NCI-H1048 (cell line): ENCODE results near the gene SLC8A1.

Experiments
- DNase-seq: peaks from one replicate; lab custom pipeline; 2025; lab: John Stamatoyannopoulos, UW

SLC8A1 gene

DNA sequence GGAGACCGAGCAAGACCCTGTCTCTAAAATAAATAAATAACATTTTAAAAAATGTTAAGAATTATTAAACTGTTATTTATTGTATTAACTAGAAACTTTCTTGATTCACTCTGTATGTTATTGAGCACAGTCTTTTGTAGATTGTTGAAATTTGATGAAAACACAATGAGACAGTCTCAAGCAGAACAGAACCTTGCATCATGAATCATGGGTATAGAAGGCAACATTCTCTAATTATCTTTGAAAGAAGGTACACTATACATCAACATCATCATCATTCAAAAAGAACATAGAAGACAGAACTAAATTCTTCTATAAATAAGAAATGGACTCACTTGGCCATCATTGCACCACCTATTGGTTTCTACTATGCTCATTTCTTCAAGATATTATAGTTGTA is 67.7 kb downstream of the SLC8A1 start:
- DNase-seq = no peak

DNA sequence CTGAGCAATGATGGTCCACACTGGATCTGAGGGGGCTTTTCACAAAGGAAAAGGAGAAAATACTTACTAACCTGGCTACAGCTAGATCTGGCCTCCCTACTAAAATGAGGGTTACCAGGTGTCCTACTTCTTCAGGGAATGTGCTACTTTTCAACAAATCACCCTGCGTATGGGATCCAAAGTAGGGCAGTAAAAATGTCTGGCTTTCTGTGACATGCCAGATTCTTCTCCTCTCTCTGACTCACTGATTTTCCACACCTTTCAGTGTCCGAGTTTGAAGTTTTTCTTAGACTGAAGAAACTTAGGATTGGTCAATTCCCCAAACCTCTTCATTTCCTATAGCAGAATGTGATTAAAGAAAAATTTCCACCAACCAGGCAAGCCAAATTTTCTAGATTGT is 71.2 kb downstream of the SLC8A1 start:
- no peak for DNase-seq

GRCh38 chr2:40380041-40380440 is 71.8 kb downstream of the SLC8A1 start:
- no peak for DNase-seq

DNA sequence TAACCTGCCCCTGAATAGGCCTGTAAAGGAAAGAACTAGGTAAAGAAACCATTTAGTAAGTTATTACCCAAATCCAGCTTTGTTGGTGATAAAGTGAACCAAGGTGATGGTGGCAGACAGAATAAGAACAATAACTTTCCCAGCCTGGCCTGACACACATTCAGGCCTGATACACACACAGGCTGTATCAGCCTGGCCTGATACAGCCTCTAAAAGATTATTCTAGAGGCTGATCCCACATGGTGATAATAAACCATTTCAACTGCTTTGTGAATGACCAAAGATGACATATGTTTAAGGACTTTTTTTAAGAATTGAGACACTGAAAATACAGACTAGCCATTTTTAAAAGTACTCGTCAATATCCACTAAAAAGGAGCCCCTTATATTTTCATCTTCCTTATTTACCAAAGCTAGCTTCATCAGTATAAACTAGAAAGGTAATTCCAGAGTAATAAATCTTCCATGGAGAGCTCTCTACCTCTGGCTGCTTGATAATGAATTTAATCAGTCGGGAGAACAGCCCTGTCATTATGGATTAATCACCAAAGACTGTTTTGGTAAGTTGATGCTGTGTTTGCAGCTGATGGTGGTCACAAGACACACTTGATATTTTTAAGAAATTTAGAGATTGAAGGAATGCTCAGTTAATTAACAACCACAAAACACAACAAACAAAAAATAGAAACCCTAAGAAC is 77.2 kb downstream of the SLC8A1 start:
- no peak for DNase-seq

DNA sequence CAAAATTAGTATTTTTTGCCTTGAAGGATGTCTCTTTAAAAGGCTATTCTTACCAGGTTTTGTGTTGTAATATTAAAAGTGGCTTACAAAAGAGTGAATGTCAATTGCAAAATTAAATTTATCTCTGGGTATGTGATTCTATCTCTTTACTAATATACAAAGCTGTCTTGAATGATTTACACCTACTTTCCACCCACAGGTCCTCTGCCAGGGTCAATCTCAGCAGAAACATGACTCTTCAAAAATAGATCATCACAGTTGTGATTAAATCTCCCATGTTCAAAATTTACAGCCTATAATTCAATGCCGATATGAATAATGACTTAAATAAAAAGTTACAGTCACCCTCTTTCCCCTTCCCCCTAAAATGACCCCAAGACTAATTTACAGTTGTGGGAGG is 78.8 kb downstream of the SLC8A1 start:
- DNase-seq = no peak

DNA sequence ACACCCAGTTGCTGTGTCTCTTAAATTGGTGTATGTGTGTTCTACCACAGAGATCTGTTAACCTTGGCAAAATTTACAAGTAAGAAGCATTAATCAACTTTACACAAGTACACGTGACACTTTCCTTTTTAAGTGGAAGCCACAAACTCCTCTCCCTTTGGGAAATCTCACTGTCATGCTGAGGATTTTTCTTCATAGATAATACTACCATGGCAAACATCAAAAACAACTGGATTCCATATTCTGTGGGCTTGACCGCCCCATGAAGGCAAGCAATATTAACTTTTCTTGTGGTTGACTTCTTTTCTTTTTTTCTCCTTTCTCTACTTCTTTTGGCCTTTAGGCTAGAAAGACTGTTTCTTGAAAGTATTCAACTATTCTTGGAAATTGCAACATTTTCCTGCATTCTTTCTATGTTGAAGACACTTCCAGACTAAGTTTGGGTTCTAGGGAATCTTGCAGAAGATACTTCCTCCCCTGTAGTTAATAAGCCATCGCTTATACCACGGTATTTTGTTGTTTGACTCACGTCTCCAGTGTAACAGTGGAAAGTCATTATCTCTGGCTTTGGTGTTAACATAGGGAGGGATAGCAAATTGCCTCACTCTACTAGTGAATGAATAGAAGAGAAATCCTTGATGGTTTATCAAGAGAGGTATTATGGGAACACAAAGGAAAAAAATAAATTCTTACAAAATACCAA is 79.5 kb downstream of the SLC8A1 start:
- no peak for DNase-seq

DNA sequence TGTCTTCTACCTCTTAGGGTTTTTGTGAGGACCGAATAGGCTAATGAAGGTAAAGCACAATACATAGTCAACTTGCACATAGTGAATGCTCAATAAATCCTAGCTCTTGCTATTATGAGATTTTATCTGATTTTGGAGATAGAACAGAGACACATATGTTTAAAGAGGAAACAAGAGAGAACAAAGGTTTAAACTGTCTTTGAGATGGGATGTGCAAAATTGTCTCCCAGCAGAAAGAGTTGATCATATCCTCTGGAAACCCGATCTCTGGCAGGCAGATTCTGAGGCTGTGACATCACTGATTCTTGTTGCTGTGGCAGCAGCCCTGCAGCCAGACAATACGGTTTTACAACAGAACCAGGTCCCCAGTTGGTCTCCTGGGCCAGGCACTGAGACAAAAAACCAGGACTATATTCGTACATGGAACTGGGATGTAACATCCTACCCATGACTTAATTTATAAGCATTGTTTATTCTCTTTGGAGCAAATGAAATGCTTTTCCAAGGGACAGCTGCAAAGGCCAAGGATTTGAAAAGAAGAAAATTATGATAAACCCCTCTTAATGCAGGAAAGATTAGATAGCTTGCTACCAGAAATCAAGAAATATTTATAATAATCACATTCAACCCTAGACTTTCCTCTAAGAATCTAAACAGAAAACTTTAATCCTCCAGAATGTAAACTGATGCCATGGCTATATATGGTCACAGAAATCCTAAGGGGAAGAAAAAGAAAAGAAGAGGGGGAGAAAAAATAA is 80.2 kb downstream of the SLC8A1 start:
- DNase-seq = no peak

DNA sequence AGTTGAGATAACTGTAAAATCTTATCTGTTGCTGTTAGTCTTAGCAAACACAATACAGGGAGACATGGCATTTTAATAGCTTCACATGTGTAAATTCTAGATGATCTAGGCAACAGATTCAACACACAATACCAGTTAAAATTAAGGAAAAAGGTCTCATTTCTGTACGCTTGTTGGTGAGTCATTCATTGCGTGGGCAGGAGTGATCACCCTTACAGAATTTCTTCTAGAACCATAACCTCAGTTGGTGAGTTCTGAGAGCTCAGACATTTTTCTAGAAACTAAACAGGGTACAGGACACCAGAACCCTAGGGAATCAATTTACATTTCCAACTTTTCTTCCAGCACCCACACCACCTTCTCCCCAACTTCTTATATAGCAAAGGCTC is 81.9 kb downstream of the SLC8A1 start:
- no peak for DNase-seq

DNA sequence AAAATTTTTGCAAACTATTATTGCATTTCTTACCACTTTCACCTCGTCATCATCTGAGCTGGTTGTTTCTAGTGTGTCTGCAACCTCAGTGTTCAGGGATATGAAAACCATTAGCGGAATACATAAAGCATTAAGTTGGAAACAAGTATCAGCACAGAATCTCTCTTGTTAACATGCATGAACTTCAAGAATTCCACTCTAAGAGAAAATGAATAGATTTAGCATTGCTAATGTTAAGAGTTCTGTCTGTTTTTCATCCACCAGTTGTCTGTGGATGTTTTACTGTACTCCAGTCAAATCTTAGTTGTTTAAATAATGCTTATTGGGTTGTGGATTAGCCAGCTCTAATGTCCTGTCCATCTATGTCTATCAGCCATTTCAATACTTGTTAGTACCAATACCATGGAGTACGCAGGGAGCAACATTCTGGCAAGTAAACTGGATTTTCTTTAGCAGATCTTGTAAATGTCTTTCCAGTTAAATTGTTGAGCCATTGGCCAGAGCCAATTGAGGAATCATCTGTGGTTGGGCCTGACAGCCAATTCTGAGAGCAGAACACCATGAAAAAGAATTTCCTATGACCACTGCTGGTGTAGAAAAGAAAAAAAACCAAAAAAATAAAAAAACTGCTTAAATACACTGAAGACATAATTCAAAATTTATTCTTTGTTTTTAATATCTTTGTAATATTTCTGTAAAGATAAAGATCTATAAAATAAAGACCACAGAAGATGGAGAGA is 82.5 kb downstream of the SLC8A1 start:
- DNase-seq = no peak

GRCh38 chr2:40367652-40368051 is 84.2 kb downstream of the SLC8A1 start:
- no peak for DNase-seq

GRCh38 chr2:40367032-40367431 is 84.9 kb downstream of the SLC8A1 start:
- DNase-seq = no peak

DNA sequence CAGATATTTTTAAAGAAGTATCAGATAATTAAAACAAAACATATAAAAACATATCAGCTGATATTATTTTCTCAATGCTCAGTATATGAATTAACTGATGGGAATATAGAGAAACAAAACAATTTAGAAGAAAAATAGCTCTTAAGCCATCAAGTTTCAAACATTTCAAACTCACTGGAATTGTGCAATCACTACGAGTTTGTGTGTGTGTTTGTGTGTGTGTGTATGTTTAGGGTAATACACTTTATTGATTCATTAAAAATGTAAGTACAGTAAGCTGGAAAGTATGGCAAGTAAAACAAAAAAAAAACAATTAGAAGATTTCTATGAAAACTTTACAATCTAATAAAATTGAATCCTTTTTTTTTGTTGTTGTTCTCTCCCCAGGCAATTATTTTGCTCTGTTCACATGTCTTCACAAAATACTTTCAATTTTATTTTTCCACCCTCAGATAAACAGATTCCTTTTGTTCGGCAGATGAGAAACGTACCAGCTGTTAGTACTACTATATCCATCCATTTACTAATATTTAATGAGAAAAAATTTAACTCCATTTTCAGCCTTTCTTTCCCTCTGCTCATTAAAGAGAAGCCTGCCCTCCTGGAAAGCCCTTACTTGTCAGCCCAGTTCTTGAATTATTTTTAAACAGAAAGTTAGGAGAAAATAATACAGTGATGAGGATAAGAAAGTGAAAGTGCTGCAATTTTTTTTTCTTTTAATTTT is 87.6 kb downstream of the SLC8A1 start:
- no peak for DNase-seq

- DNase-seq = no peak
Measured at GRCh38 chr2:40363631-40364030, 88.3 kb downstream of the SLC8A1 start.

GRCh38 chr2:40363231-40363630 is 88.7 kb downstream of the SLC8A1 start:
- DNase-seq = no peak

GRCh38 chr2:40361478-40361877 is 90.4 kb downstream of the SLC8A1 start:
- no peak for DNase-seq

GRCh38 chr2:40360652-40361051 is 91.2 kb downstream of the SLC8A1 start:
- no peak for DNase-seq

DNA sequence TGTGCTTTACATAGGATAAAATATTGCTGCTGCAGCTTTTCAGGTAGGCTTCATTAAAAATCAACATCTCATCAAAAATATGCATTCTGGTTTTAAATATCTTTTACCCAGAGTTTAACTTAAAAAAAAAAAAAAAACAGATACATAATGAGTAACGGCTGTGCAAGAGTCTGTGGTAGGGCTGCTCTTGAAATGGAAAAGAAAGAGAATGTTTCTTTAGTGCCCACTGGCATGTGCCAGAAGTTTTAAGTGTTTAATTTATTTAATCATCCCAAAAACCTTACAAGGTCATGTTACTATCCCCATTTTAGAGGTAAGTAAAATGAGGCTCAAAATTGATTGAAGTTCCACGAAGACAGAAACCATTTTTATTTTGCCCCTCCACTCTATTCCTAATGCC is 92.1 kb downstream of the SLC8A1 start:
- no peak for DNase-seq

- no peak for DNase-seq
Measured at GRCh38 chr2:40358783-40359182, 93.1 kb downstream of the SLC8A1 start.

DNA sequence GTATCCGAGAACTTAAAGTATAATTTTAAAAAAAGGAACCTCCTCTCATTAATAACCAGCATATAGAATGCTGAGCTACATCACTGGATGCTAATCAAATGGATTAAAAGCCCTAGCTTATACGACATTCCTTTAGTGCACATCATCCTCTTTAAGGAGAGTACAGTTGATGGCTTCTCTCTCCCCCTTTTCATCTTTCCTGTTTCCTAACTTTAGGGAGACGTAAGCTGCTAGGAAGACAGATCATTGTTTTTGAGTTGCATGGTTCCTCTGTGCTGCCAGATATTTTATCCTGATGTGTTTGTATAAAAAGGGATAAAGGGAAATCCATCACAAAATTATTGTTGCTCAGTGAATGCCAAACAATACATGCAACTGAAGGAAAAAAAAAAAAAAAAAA is 94.2 kb downstream of the SLC8A1 start:
- DNase-seq = no peak

- DNase-seq = no peak
Measured at GRCh38 chr2:40355451-40355850, 96.4 kb downstream of the SLC8A1 start.

DNA sequence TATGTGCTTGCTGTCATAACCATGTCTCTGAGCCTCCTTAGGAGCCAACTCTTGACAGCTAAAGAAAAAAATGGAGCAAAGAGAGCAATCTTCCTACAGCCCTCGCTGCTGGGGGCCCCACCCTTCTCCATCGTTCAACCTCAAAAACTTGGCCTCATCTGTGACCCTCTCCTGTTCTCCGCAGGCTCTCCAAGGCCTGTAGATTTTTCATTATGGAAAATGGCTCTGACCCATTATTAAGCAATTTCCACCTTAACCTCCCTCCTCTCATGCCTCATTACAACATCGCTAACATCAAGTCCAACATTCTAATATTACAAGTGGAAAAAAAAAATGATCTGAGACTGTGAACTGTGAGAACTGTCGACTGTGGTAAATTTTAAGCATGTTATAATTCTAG is 98.7 kb downstream of the SLC8A1 start:
- DNase-seq = no peak

- no peak for DNase-seq
Measured at GRCh38 chr2:40352703-40353099, 99.2 kb downstream of the SLC8A1 start.
